ENCODE measurements around the gene HSFX4.

HSFX4 gene

GRCh38 chrX:149908308-149908707 is 21.1 kb upstream of the HSFX4 start:
- TF ChIP-seq TAF1 (IDR thresholded peaks at IDR 0.05; ENCODE audit: borderline replicate concordance, insufficient read depth, low read length) (no peak), REST (IDR thresholded peaks at IDR 0.05; ENCODE audit: insufficient read depth in 1 of 2, low read depth in 2 of 2, low read length in 2 of 2) (no peak), SIN3A (IDR thresholded peaks at IDR 0.05; ENCODE audit: borderline replicate concordance, insufficient read depth, low read length) (no peak), POLR2AphosphoS5 (IDR thresholded peaks at IDR 0.05; ENCODE audit: low read depth, low read length) (no peak), FOXP2 (optimal IDR thresholded peaks at IDR 0.05; ENCODE audit: borderline replicate concordance, extremely low read depth, extremely low read length, insufficient read depth) (no peak)

GRCh38 chrX:149908727-149909126 is 20.6 kb upstream of the HSFX4 start:
- no peak for TF ChIP-seq SIN3A (IDR thresholded peaks at IDR 0.05; ENCODE audit: borderline replicate concordance, insufficient read depth, low read length)
- TF ChIP-seq TAF1 (IDR thresholded peaks at IDR 0.05; ENCODE audit: borderline replicate concordance, insufficient read depth, low read length): no peak
- no peak for TF ChIP-seq POLR2AphosphoS5 (IDR thresholded peaks at IDR 0.05; ENCODE audit: low read depth, low read length)
- no peak for TF ChIP-seq REST (IDR thresholded peaks at IDR 0.05; ENCODE audit: insufficient read depth in 1 of 2, low read depth in 2 of 2, low read length in 2 of 2)
- no peak for TF ChIP-seq FOXP2 (optimal IDR thresholded peaks at IDR 0.05; ENCODE audit: borderline replicate concordance, extremely low read depth, extremely low read length, insufficient read depth)

- no peak for TF ChIP-seq REST (IDR thresholded peaks at IDR 0.05; ENCODE audit: insufficient read depth in 1 of 2, low read depth in 2 of 2, low read length in 2 of 2)
- no peak for TF ChIP-seq TAF1 (IDR thresholded peaks at IDR 0.05; ENCODE audit: borderline replicate concordance, insufficient read depth, low read length)
- no peak for TF ChIP-seq POLR2AphosphoS5 (IDR thresholded peaks at IDR 0.05; ENCODE audit: low read depth, low read length)
- no peak for TF ChIP-seq FOXP2 (optimal IDR thresholded peaks at IDR 0.05; ENCODE audit: borderline replicate concordance, extremely low read depth, extremely low read length, insufficient read depth)
- no peak for TF ChIP-seq SIN3A (IDR thresholded peaks at IDR 0.05; ENCODE audit: borderline replicate concordance, insufficient read depth, low read length)
These were observed 19.8 kb upstream of the HSFX4 start for GRCh38 chrX:149909324-149910177.

GRCh38 chrX:149910178-149910695 is 19.1 kb upstream of the HSFX4 start:
- TF ChIP-seq POLR2AphosphoS5 (IDR thresholded peaks at IDR 0.05; ENCODE audit: low read depth, low read length): no peak
- TF ChIP-seq SIN3A (IDR thresholded peaks at IDR 0.05; ENCODE audit: borderline replicate concordance, insufficient read depth, low read length): no peak
- TF ChIP-seq REST (IDR thresholded peaks at IDR 0.05; ENCODE audit: insufficient read depth in 1 of 2, low read depth in 2 of 2, low read length in 2 of 2): no peak
- no peak for TF ChIP-seq FOXP2 (optimal IDR thresholded peaks at IDR 0.05; ENCODE audit: borderline replicate concordance, extremely low read depth, extremely low read length, insufficient read depth)
- no peak for TF ChIP-seq TAF1 (IDR thresholded peaks at IDR 0.05; ENCODE audit: borderline replicate concordance, insufficient read depth, low read length)
